Urinary bladder (tissue), 4 donors: ENCODE data around the gene PILRA. TPM values are rescaled to one million over a fixed set of nuclear protein-coding genes. Genes with fewer than 3 reads are reported as not detected.
"Not testable (repeated sequence)": the region's sequence is repeated elsewhere in the genome, so short reads cannot be mapped to it uniquely, and the experiment has no call there.

Experiments
- DNase-seq: peaks from one replicate; pipeline ENCODE4 v3.0.0-alpha.2; 2015; ENCODE audit errors: extremely low spot score
- H3K27ac ChIP-seq: one replicate; pipeline ENCODE4 v1.5.1; 2013; ENCODE audit warnings: low read depth, mild to moderate bottlenecking, moderate library complexity
- H3K36me3 ChIP-seq: one replicate; pipeline ENCODE4 v1.6.1; 2013; ENCODE audit warnings: mild to moderate bottlenecking, moderate library complexity; ENCODE audit not compliant: insufficient read depth
- H3K4me1 ChIP-seq: one replicate; pipeline ENCODE4 v1.6.1; 2013; ENCODE audit warnings: mild to moderate bottlenecking, moderate library complexity; ENCODE audit not compliant: insufficient read depth
- H3K4me3 ChIP-seq: one replicate; pipeline ENCODE4 v1.5.1; 2013; ENCODE audit warnings: low read depth, low read length
- WGBS: extraction: QIAGEN DNeasy Blood & Tissue Kit; methylation state at CpG from one replicate; pipeline ENCODE4 v1.1.7; 2013; 5-methylcytosine and 5-hydroxymethylcytosine counted together
- polyA plus RNA-seq: library from polyadenylated mRNA; stranded (reverse); fragments of 200-250 nt; gene quantifications from one replicate; pipeline ENCODE4 v1.2.3, GENCODE V29; 2013
- total RNA-seq: library from RNA; depleted of rRNA; stranded (reverse); fragments of >200 nt; gene quantifications from one replicate; pipeline ENCODE4 v1.2.3, GENCODE V29; 2014
- donor health status: healthy with polysubstance abuse.
- donor health status: healthy.

The PILRA gene
- total and polyA plus RNA-seq, 2 donors = 2.2 to 27.8 TPM

DNA sequence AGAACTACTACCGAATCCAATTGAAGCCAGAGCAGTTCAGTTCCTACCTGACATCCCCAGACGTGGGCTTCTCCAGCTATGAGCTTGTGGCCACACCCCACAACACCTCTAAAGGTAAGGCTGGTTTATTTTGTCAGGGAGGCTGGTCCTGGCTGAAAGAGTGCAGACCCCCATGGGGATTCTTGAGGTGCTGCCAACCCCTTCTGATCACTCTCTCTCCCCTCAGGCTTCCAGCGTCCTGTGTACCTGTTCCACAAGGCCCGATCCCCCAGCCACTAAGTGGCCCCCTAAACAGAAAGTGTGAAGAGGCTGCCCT, 59.9 kb downstream of the PILRA start:
- DNase-seq = no peak
- Histone ChIP-seq H3K27ac (no peak overlapping the region), H3K4me1 (no peaks in the 10 kb centered on the region), H3K36me3 (no peaks in the 10 kb centered on the region), H3K4me3 (no peak overlapping the region)
- 73% methylated on average over 4 of the region's 4 CpGs for WGBS

- H3K27ac ChIP-seq = no peak overlapping the region
- no peaks in the 10 kb centered on the region for H3K4me1 ChIP-seq
- 74% methylated on average over 10 of the region's 10 CpGs for WGBS
Measured at GRCh38 chr7:100433592-100434296, 60.5 kb downstream of the PILRA start.

DNA sequence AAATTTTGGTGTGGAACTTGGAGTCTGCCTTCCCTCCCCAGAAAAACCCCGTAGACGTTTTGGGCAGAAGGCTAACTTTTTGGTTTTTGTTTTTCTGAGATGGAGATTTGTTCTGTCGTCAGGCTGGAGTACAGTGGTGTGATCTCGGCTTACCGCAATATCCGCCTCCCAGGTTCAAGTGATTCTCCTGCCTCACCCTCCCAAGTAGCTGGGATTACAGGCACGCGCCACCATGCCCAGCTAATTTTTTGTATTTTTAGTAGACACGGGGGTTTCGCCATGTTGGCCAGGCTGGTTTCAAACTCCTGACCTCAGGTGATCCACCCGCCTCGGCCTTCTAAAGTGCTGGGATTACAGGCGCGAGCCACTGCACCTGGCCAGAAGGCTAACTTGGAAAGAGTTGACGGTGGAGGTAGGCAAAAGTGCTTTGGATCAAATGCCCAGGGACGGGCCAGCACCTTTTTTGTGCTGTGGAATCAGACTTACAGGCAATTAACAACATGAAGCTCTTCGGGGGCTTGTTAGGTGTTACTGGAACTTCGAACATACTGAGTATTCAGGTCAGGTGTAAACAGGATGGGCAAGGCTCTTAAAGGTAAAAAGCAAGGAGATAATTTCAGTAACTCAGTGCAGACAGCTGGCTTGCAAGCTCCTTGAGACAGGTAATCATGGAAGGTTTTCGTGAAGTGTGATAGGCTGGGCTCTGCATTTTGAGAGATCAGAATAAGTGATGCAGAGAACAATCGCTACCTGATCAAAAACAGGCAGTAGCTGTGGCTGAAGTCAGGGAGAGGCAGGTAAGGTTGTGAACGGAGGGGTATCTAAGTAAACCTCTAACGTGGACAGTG, 61.2 kb downstream of the PILRA start:
- Histone ChIP-seq H3K4me1 (no peaks in the 10 kb centered on the region), H3K27ac (no peak overlapping the region), H3K36me3 (no peaks in the 10 kb centered on the region), H3K4me3 (no peak overlapping the region)
- no peak for DNase-seq
- WGBS = 83% methylated on average over 22 of the region's 22 CpGs

More at GRCh38 chr7:100433592-100434296, 60.5 kb downstream of the PILRA start:
- DNase-seq = no peak
- no peak overlapping the region for H3K4me3 ChIP-seq
- no peaks in the 10 kb centered on the region for H3K36me3 ChIP-seq

GRCh38 chr7:100435401-100436304, 62.4 kb downstream of the PILRA start:
- H3K4me1 ChIP-seq = no peaks in the 10 kb centered on the region
- WGBS = 2% methylated on average over 81 of the region's 81 CpGs
- DNase-seq = no peak

GRCh38 chr7:100437150-100438100, 64.1 kb downstream of the PILRA start:
- no peak for DNase-seq
- Histone ChIP-seq H3K27ac (no peak overlapping the region), H3K4me3 (no peak overlapping the region), H3K4me1 (no peaks in the 10 kb centered on the region), H3K36me3 (no peaks in the 10 kb centered on the region)
- 90% methylated on average over 28 of the region's 28 CpGs for WGBS

More at GRCh38 chr7:100435401-100436304, 62.4 kb downstream of the PILRA start:
- H3K4me3 ChIP-seq = peak overlapping the region; percentile 94
- peak overlapping the region; percentile 98 for H3K27ac ChIP-seq
- H3K36me3 ChIP-seq = no peaks in the 10 kb centered on the region

DNA sequence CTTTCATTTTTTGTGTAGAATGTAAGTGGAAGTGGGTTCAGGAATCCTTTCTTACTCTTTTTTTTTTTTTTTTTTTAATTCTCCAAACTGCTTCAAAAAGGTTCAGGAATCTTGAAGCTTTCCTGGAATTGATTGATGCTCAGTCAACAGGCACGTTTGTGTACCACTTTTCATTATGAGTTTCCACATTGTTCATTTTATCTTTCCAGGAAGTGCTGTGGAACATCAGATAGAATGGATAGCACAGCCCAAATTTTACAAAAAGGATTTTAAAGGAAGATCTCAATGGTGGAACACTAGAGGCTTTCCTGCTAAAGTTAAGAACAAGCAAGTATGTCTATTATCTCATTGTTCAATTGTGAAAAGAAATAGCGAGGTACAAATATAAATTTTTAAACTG, 64.9 kb downstream of the PILRA start:
- Histone ChIP-seq H3K36me3 (no peaks in the 10 kb centered on the region), H3K4me1 (no peaks in the 10 kb centered on the region), H3K27ac (no peak overlapping the region), H3K4me3 (no peak overlapping the region)
- whole genome bisulfite sequencing = 61% methylated on average over 2 of the region's 2 CpGs
- DNase-seq = no peak

GRCh38 chr7:100438731-100439130, 65.4 kb downstream of the PILRA start:
- not testable (repeated sequence) for H3K4me1 ChIP-seq, H3K27ac ChIP-seq, H3K4me3 ChIP-seq, H3K36me3 ChIP-seq, DNase-seq
- WGBS = 93% methylated on average over 8 of the region's 8 CpGs

DNA sequence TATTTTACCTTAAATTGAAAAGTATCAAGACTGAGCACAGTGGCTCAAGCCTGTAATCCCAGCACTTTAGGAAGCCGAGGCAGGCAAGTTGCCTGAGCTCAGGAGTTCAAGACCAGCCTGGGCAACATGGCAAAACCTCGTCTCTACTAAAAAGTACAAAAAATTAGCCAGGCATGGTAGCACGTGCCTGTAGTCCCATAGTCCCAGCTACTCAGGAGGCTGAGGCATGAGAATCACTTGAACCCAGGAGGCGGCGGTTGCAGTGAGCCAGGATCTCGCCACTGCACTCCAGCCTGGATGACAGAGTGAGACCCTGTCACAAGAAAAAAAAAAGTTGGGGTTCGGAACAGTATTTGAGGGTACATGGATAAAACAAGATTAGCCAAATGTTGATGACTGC, 66.0 kb downstream of the PILRA start:
- H3K4me3 ChIP-seq, H3K27ac ChIP-seq, DNase-seq, H3K4me1 ChIP-seq, H3K36me3 ChIP-seq: not testable (repeated sequence)
- 84% methylated on average over 7 of the region's 7 CpGs for WGBS

- no peak for DNase-seq
- no peak overlapping the region for H3K27ac ChIP-seq
- H3K36me3 ChIP-seq = no peaks in the 10 kb centered on the region
- 90% methylated on average over 11 of the region's 11 CpGs for WGBS
- no peaks in the 10 kb centered on the region for H3K4me1 ChIP-seq
- no peak overlapping the region for H3K4me3 ChIP-seq
Measured at GRCh38 chr7:100441641-100442535, 68.6 kb downstream of the PILRA start.

GRCh38 chr7:100443096-100443840, 70.0 kb downstream of the PILRA start:
- Histone ChIP-seq H3K36me3 (no peaks in the 10 kb centered on the region), H3K4me3 (no peak overlapping the region), H3K4me1 (no peaks in the 10 kb centered on the region), H3K27ac (no peak overlapping the region)
- WGBS = 93% methylated on average over 9 of the region's 9 CpGs
- DNase-seq = no peak
